ENCODE results near the gene ANAPC7. TPM values are rescaled to one million over a fixed set of nuclear protein-coding genes. Genes with fewer than 3 reads are reported as not detected.

Gene ANAPC7
- total and polyA plus RNA-seq, 2 donors from 2014 or later: 31.3 to 47.8 TPM

- H3K36me3 ChIP-seq (ENCODE audit: control insufficient read depth in 2 of 3, insufficient read depth in 3 of 3, low read length in 3 of 3): peaks cover 5 to 69% (median 38%) of the 10 kb centered on the region in 3 donors
- no peaks in the 10 kb centered on the region for H3K9me3 ChIP-seq (ENCODE audit: control insufficient read depth in 2 of 3, insufficient read depth in 1 of 3, low read length in 3 of 3)
- intact Hi-C loops (cut with DNase I): no loop called here
- DNase-seq: no peak
- H3K27me3 ChIP-seq (ENCODE audit: control insufficient read depth, insufficient read depth, low read length): no peaks in the 10 kb centered on the region
- H3K27ac ChIP-seq (ENCODE audit: low read depth in 2 of 2, low read length in 2 of 2): no peak overlapping the region
- TF ChIP-seq CTCF (IDR thresholded peaks at IDR 0.05; ENCODE audit: borderline replicate concordance, extremely low read depth, insufficient read depth): no peak
- H3K4me3 ChIP-seq (ENCODE audit: low read length in 3 of 3): no peak overlapping the region
- no peak overlapping the region for H3K9ac ChIP-seq (ENCODE audit: low read length in 3 of 3)
- H3K4me1 ChIP-seq (ENCODE audit: control insufficient read depth in 2 of 3, insufficient read depth in 2 of 3, low read depth in 1 of 3, low read length in 3 of 3): no peaks in the 10 kb centered on the region
- no peak for FAIRE-seq
These were observed 73.8 kb downstream of the ANAPC7 start for GRCh38 chr12:110329710-110330109.

Other genes starting within 250 kb of the ANAPC7 start
- 221 TPM for gene ATP2A2, start 122.5 kb downstream of the ANAPC7 start, total RNA-seq
- 37.2 TPM for gene ATP2A2, start 122.5 kb downstream of the ANAPC7 start, polyA plus RNA-seq (ENCODE audit: insufficient read depth, low read depth, low replicate concordance)
- gene ARPC3, start 46.6 kb upstream of the ANAPC7 start, total RNA-seq: 204 TPM
- gene ARPC3, start 46.6 kb upstream of the ANAPC7 start, polyA plus RNA-seq (ENCODE audit: insufficient read depth, low read depth, low replicate concordance): 325 TPM
- gene GPN3, start 64.5 kb upstream of the ANAPC7 start, total RNA-seq: 27.4 TPM
- gene GPN3, start 64.5 kb upstream of the ANAPC7 start, polyA plus RNA-seq (ENCODE audit: insufficient read depth, low read depth, low replicate concordance): 31.3 TPM
- gene FAM216A, start 65.1 kb upstream of the ANAPC7 start, total RNA-seq: 4.0 TPM
- 4.6 TPM for gene FAM216A, start 65.1 kb upstream of the ANAPC7 start, polyA plus RNA-seq (ENCODE audit: insufficient read depth, low read depth, low replicate concordance)
- 108 TPM for gene VPS29, start 98.4 kb upstream of the ANAPC7 start, total RNA-seq
- gene VPS29, start 98.4 kb upstream of the ANAPC7 start, polyA plus RNA-seq (ENCODE audit: insufficient read depth, low read depth, low replicate concordance): 153 TPM
- 1.0 TPM for gene RAD9B, start 98.6 kb upstream of the ANAPC7 start, total RNA-seq
- 0.17 TPM for gene RAD9B, start 98.6 kb upstream of the ANAPC7 start, polyA plus RNA-seq (ENCODE audit: insufficient read depth, low read depth, low replicate concordance)
- gene PPTC7, start 179.6 kb upstream of the ANAPC7 start, total RNA-seq: 27.9 TPM
- gene PPTC7, start 179.6 kb upstream of the ANAPC7 start, polyA plus RNA-seq (ENCODE audit: insufficient read depth, low read depth, low replicate concordance): 10.0 TPM
- 76.9 TPM for gene TCTN1, start 210.4 kb upstream of the ANAPC7 start, total RNA-seq
- gene TCTN1, start 210.4 kb upstream of the ANAPC7 start, polyA plus RNA-seq (ENCODE audit: insufficient read depth, low read depth, low replicate concordance): 71.2 TPM

Measured in kidney (tissue), 14 donors.